ENCODE results near the gene MAPKAPK5. TPM values are rescaled to one million over a fixed set of nuclear protein-coding genes. Genes with fewer than 3 reads are reported as not detected.
A peak's percentile ranks its signal among the peaks of the same experiment; 100 is the strongest.

MAPKAPK5 gene
- total and polyA plus RNA-seq, 2 of the 13 experiments (the other 11 are each of a cell fraction or from before 2014, with no cell fraction given), result 43.2 to 58.2 TPM

- TF ChIP-seq SNAPC4 (CRISPR knock-in tag; IDR thresholded peaks at IDR 0.05) (peak; percentile 75; the same call in 1 of the 2 replicates), DZIP1 (CRISPR knock-in tag; IDR thresholded peaks at IDR 0.05) (0 out of 2 replicates have a peak, but pooled peaks have one; percentile 16), HNRNPK (IDR thresholded peaks at IDR 0.05; ENCODE audit: low read depth, low read length, poor library complexity, severe bottlenecking) (no peak), SRY (CRISPR knock-in tag; IDR thresholded peaks at IDR 0.05) (peak; percentile 80), ZNF83 (CRISPR knock-in tag; IDR thresholded peaks at IDR 0.05; ENCODE audit: borderline replicate concordance) (no peak), TAF15 (IDR thresholded peaks at IDR 0.05; ENCODE audit: low read depth, low read length, poor library complexity, severe bottlenecking) (no peak), MEIS1 (CRISPR knock-in tag; IDR thresholded peaks at IDR 0.05; ENCODE audit: borderline replicate concordance) (peak; percentile 75), ZHX1 (CRISPR knock-in tag; IDR thresholded peaks at IDR 0.05; ENCODE audit: low read depth) (peak; percentile 45; the same call in 1 of the 2 replicates), MYC (CRISPR knock-in tag; IDR thresholded peaks at IDR 0.05; ENCODE audit: borderline replicate concordance) (peak; percentile 96), ZNF546 (CRISPR knock-in tag; conservative IDR thresholded peaks at IDR 0.05) (0 out of 2 replicates have a peak, but pooled peaks have one; percentile 56), GMEB2 (CRISPR knock-in tag; IDR thresholded peaks at IDR 0.05; ENCODE audit: low read depth) (0 out of 2 replicates have a peak, but pooled peaks have one; percentile 45), PATZ1 (CRISPR knock-in tag; IDR thresholded peaks at IDR 0.05) (peak; percentile 63; the same call in 1 of the 2 replicates)
Measured at GRCh38 chr12:111841750-111842555, at the start of gene MAPKAPK5 (continued).

Measured in HepG2 (cell line).